VCaP (cell line): ENCODE data around the gene PCDH15.
A peak's percentile ranks its signal among the peaks of the same experiment; 100 is the strongest.
"Not testable (repeated sequence)": the region's sequence is repeated elsewhere in the genome, so short reads cannot be mapped to it uniquely, and the experiment has no call there.

Experiments
- H3K27ac ChIP-seq: fragments of 450-650 bp; 2 replicates; pipeline ENCODE4 v1.5.1; 2017
- TF ChIP-seq, protein P1 (sequence below): fragments of 450-650 bp; conservative IDR thresholded peaks from 2 replicates; pipeline ENCODE4 v1.5.1; 2017; ENCODE audit warnings: mild to moderate bottlenecking, moderate library complexity

PCDH15 gene

GRCh38 chr10:54415483-54415882 lies 385.5 kb downstream of the PCDH15 start:
- H3K27ac ChIP-seq, result no peak overlapping the region
- TF ChIP-seq, protein P1, sequence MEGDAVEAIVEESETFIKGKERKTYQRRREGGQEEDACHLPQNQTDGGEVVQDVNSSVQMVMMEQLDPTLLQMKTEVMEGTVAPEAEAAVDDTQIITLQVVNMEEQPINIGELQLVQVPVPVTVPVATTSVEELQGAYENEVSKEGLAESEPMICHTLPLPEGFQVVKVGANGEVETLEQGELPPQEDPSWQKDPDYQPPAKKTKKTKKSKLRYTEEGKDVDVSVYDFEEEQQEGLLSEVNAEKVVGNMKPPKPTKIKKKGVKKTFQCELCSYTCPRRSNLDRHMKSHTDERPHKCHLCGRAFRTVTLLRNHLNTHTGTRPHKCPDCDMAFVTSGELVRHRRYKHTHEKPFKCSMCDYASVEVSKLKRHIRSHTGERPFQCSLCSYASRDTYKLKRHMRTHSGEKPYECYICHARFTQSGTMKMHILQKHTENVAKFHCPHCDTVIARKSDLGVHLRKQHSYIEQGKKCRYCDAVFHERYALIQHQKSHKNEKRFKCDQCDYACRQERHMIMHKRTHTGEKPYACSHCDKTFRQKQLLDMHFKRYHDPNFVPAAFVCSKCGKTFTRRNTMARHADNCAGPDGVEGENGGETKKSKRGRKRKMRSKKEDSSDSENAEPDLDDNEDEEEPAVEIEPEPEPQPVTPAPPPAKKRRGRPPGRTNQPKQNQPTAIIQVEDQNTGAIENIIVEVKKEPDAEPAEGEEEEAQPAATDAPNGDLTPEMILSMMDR, result no peak; the same call in 1 of the 2 replicates

DNA sequence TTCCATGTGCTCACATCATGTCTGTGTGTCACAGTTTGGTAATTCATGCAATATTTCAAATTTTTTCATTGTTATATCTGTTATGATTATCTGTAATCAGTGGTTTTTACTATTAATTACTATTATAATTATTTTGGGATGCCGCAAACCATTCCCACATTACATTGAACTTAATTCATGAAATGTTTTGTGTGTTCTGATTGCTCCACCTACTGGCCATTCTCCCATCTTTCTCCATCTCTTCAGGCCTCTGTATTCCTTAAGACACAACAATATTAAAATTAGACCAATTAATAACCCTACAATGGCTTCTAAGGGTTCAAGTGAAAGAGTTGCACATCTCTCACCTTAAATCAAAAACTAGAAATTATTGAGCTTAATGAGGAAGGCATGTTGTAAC lies 398.5 kb downstream of the PCDH15 start:
- TF ChIP-seq, protein P1, result peak; percentile 73

GRCh38 chr10:54396031-54396430 lies 405.0 kb downstream of the PCDH15 start:
- TF ChIP-seq, protein P1, result no peak

More for the DNA sequence above, 398.5 kb downstream of the PCDH15 start:
- no peak overlapping the region for H3K27ac ChIP-seq

DNA sequence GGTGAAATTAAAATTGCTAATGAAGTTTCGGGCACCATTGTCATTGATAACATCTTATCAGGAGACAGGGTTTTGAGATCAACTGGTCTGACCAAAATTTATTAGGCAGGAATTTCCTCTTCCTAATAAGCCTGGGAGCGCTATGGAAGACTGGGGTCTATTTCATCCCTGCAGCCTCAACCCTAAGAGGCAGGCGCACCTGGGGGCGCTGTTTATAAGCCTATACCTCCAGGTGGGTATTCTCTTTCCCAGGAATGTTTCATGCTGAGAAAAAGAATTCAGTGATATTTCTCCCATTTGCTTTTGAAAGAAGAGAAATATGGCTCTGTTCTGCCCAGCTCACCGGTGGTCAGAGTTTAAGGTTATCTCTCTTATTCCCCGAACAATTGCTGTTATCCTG lies 406.4 kb downstream of the PCDH15 start:
- not testable (repeated sequence) for H3K27ac ChIP-seq

More at GRCh38 chr10:54396031-54396430, 405.0 kb downstream of the PCDH15 start:
- no peak overlapping the region for H3K27ac ChIP-seq

DNA sequence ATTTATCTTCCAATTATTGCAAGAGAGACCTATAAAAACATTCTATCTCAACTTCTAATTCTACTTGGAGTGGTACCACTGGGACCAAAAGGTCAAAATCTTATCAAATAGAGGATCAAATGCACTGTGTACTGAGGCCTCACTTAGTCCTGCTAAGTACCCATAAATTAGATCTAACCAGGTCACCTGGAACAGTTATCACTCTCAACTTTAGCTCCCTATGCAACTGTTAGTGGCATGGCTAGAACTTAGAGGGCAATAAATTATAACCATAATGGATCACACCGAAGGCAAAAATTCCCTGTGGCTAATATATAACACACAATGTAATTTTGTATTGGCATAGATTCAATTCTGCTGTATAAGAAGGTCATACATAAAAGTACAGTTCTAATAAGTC lies 428.9 kb downstream of the PCDH15 start:
- no peak overlapping the region for H3K27ac ChIP-seq
- TF ChIP-seq, protein P1, result no peak

DNA sequence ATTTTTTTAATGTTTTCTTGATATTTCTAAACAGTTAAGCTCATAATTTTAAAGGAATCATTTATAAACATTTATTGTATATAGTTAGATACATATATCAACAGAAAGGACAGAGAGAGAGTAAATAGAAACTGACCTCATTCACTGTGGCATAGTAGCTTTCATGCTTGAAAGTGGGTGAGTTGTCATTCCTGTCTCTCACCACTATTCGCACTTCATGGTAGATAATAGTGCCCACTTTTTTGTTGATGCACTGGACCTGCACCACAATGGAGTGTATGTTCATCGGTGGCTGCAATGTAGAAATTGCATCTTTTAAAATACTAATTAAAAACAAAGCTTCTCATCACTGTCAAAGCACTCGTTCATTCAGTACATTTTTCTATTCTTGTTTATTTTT lies 432.0 kb downstream of the PCDH15 start:
- no peak overlapping the region for H3K27ac ChIP-seq
- TF ChIP-seq, protein P1, result no peak

DNA sequence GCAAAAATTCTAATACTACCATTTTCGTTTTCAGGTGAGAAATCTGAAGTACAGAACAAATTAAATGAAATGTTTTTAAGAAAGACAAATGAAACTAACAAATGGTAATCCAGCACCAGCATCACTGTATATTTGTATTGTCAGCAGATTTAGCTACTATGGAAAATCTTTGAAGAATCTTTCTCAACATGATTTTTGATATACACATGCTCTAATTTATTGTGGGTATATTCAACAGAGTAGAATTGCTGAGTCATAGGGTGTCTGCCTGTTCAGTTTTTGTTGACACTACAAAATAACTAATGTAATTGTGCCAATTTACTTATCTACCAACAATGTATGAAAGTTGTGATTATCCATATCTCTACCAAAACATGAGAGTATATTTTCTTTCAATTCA lies 437.6 kb downstream of the PCDH15 start:
- no peak overlapping the region for H3K27ac ChIP-seq

DNA sequence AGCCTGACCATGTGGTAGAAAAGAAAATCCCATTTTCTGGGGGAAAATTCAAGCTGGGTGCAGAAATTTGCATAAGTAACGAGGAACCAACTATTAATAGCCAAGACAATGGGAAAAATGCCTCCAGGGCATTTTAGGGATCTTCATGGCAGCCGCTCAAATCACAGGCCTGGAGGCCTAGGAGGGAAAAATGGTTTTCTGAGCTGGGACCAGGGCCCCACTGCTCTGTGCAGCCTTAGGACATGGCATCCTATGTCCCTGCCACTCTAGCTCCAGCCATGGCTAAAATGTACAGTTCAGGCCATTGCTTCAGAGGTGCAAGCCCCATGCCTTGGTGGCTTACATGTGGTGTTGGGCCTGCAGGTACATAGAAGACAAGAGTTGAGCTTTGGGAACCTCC lies 459.0 kb downstream of the PCDH15 start:
- TF ChIP-seq, protein P1, result no peak
- no peak overlapping the region for H3K27ac ChIP-seq

More for the DNA sequence above, 437.6 kb downstream of the PCDH15 start:
- TF ChIP-seq, protein P1, result no peak
